GM12878 (cell line): ENCODE data around the gene ELANE. TPM values are rescaled to one million over a fixed set of nuclear protein-coding genes. Genes with fewer than 3 reads are reported as not detected.

Experiments
- ATAC-seq: fragments of 200-7000 bp; cut with Tn5 transposase; 3 replicates; pipeline ENCODE4 v1.9.1; 2020; ENCODE audit warnings: mild to moderate bottlenecking, moderate library complexity
- BruUV-seq: library from RNA; stranded (reverse); fragments of 400-500 nt; replicated peaks from 2 replicates; lab custom pipeline; 2021; lab: Mats Ljungman, UMichigan
- CTCF ChIA-PET: fragments of 300-600 bp; sonication (Branson Sonifier 250); formaldehyde crosslinking; extraction: SDS; loops from one replicate; lab custom pipeline; 2021; ENCODE audit warnings: inconsistent platforms; lab: Yijun Ruan, JAX
- POLR2A ChIA-PET: fragments of 350-600 bp; formaldehyde crosslinking; extraction: SDS; loops from one replicate; lab custom pipeline; 2021; ENCODE audit warnings: inconsistent platforms; lab: Charles Lee
- RAD21 ChIA-PET: fragments of 300-600 bp; sonication (Branson Sonifier 250); formaldehyde crosslinking; loops from one replicate; lab custom pipeline; 2023; ENCODE audit warnings: antibody characterized with exemption; ENCODE audit not compliant: unreplicated experiment; lab: Charles Lee
- SMC1A ChIA-PET: fragments of 300-600 bp; sonication (Branson Sonifier 250); formaldehyde crosslinking; loops from one replicate; lab custom pipeline; 2023; ENCODE audit not compliant: unreplicated experiment, uncharacterized antibody; lab: Charles Lee
- DNase-seq: peaks from one replicate; pipeline ENCODE4 v3.0.0-alpha.2; 2011; ENCODE audit warnings: low read depth, low spot score
- FAIRE-seq: peaks from 3 replicates; lab custom pipeline; 2011; peaks lifted over from hg19 to GRCh38; lab: Jason Lieb, UNC
- H2AFZ ChIP-seq: 2 replicates; pipeline ENCODE4 v1.6.0; 2011; ENCODE audit warnings: low read depth, low read length, control low read depth; ENCODE audit not compliant: control insufficient read depth
- H3K27ac ChIP-seq: 2 replicates; pipeline ENCODE4 v1.5.1; 2011; ENCODE audit warnings: control low read depth; ENCODE audit not compliant: control insufficient read depth, insufficient read depth
- H3K27me3 ChIP-seq, 2 experiments: replicated peaks in 1 of 2; 2 replicates each; pipeline versions ENCODE4 v1.6.0 to v1.6.1; 2011; ENCODE audit warnings: low read length in 1 of 2; ENCODE audit not compliant: control insufficient read depth in 2 of 2, insufficient read depth in 2 of 2
- H3K36me3 ChIP-seq, 2 experiments: 2 replicates each; pipeline ENCODE4 v1.5.1; 2011; ENCODE audit warnings: low read length in 1 of 2; ENCODE audit not compliant: control insufficient read depth in 2 of 2, insufficient read depth in 2 of 2
- H3K4me1 ChIP-seq: 2 replicates; pipeline ENCODE4 v1.6.1; 2011; ENCODE audit warnings: mild to moderate bottlenecking, low read length, moderate library complexity, mixed read lengths; ENCODE audit not compliant: control insufficient read depth, insufficient read depth
- H3K4me2 ChIP-seq: 2 replicates; pipeline ENCODE4 v1.6.0; 2011; ENCODE audit warnings: control low read depth; ENCODE audit not compliant: control insufficient read depth, insufficient read depth
- H3K4me3 ChIP-seq: fragments of 200-600 bp; sonication (generic); 2 replicates; pipeline ENCODE4 v1.5.1; 2016
- H3K79me2 ChIP-seq: 2 replicates; pipeline ENCODE4 v1.6.0; 2011; ENCODE audit warnings: low read length; ENCODE audit not compliant: control insufficient read depth, insufficient read depth
- H3K9ac ChIP-seq: 2 replicates; pipeline ENCODE4 v1.8.0; 2011; ENCODE audit warnings: low read length, control low read depth, mixed read lengths; ENCODE audit not compliant: control insufficient read depth, insufficient read depth
- H3K9me3 ChIP-seq: replicated peaks from 3 replicates; pipeline ENCODE4 v1.5.1; 2011; ENCODE audit warnings: mild to moderate bottlenecking, low read length; ENCODE audit not compliant: control insufficient read depth, insufficient read depth
- H4K20me1 ChIP-seq: 2 replicates; pipeline ENCODE4 v1.6.0; 2011; ENCODE audit not compliant: control insufficient read depth, insufficient read depth
- CHD1 ChIP-seq: IDR thresholded peaks from 2 replicates; pipeline ENCODE4 v1.6.1; 2012; ENCODE audit warnings: low read depth, low read length, improper control_type of control experiment
- CREB1 ChIP-seq: IDR thresholded peaks from 2 replicates; pipeline ENCODE4 v1.6.1; 2012; ENCODE audit warnings: low read depth, mild to moderate bottlenecking, inconsistent platforms
- KAT2A ChIP-seq: conservative IDR thresholded peaks from 2 replicates; pipeline ENCODE4 v1.6.1; 2011; ENCODE audit warnings: low read depth, low read length; ENCODE audit not compliant: control insufficient read depth
- LARP7 ChIP-seq: fragments of 450-650 bp; IDR thresholded peaks from 2 replicates; pipeline ENCODE4 v1.6.1; 2017; ENCODE audit warnings: mild to moderate bottlenecking
- MYB ChIP-seq: fragments of 150-350 bp; IDR thresholded peaks from 2 replicates; pipeline ENCODE4 v1.6.1; 2014; ENCODE audit warnings: mild to moderate bottlenecking, low read depth, low read length, borderline replicate concordance
- NR2F1 ChIP-seq: fragments of 450-650 bp; conservative IDR thresholded peaks from 2 replicates; pipeline ENCODE4 v1.6.1; 2017; ENCODE audit warnings: mild to moderate bottlenecking
- PAX8 ChIP-seq: fragments of 450-650 bp; IDR thresholded peaks from 2 replicates; pipeline ENCODE4 v1.6.1; 2017; ENCODE audit warnings: mild to moderate bottlenecking, moderate library complexity
- POLR2AphosphoS5 ChIP-seq: IDR thresholded peaks from 2 replicates; pipeline ENCODE4 v1.6.1; 2011; ENCODE audit warnings: mild to moderate bottlenecking, low read length, inconsistent platforms
- SPI1 ChIP-seq: IDR thresholded peaks from 2 replicates; pipeline ENCODE4 v1.6.1; 2011; ENCODE audit warnings: low read depth, mild to moderate bottlenecking, low read length, moderate library complexity, borderline replicate concordance; ENCODE audit not compliant: insufficient read depth
- SREBF2 ChIP-seq: IDR thresholded peaks from 2 replicates; pipeline ENCODE4 v1.6.1; 2012; ENCODE audit warnings: mild to moderate bottlenecking, low read length
- TARDBP ChIP-seq: IDR thresholded peaks from 2 replicates; pipeline ENCODE4 v1.6.1; 2016; ENCODE audit warnings: borderline replicate concordance
- ZBTB40 ChIP-seq: fragments of 450-650 bp; IDR thresholded peaks from 2 replicates; pipeline ENCODE4 v1.6.1; 2016; ENCODE audit warnings: mild to moderate bottlenecking, moderate library complexity, borderline replicate concordance
- ZNF622 ChIP-seq: fragments of 450-650 bp; IDR thresholded peaks from 2 replicates; pipeline ENCODE4 v1.6.1; 2017; ENCODE audit warnings: mild to moderate bottlenecking, inconsistent platforms
- WGBS: methylation state at CpG from one replicate; pipeline ENCODE4 v1.1.6; 2016; ENCODE audit warnings: low lambda C conversion rate; ENCODE audit not compliant: insufficient replicate concordance, insufficient coverage; ENCODE audit errors: missing lambda C conversion rate; 5-methylcytosine and 5-hydroxymethylcytosine counted together
- in situ Hi-C: fragments of 300-500 bp; cut with MboI; formaldehyde crosslinking; loops from 9 replicates; pipeline ENCODE4 v1.14.3; 2018; ENCODE audit warnings: mixed read lengths
- intact Hi-C: fragments of 100-400 bp; cut with micrococcal nuclease; formaldehyde crosslinking; loops from one replicate; pipeline ENCODE4 v1.14.2; 2022; ENCODE audit not compliant: unreplicated experiment
- polyA plus RNA-seq, 11 experiments: library from polyadenylated mRNA; depleted of rRNA in 4 of 11; unstranded in 6 of 11; stranded (reverse) in 5 of 11; fragments of >200 nt; fragmentation: Nextera tagmentation in 4 of 11; fragmentation: Illumina TruSeq in 1 of 11; extraction: Ambion mirVana in 4 of 11; extraction: Trizol in 1 of 11; gene quantifications; 1 replicate in 1 of 11; 2 replicates in 10 of 11; pipeline versions ENCODE4 v1.2.1 to v1.2.3, GENCODE V29; 2011 to 2016; ENCODE audit warnings: inconsistent platforms in 2 of 11, missing spikeins in 2 of 11, low read depth in 1 of 11
- total RNA-seq, 4 experiments: library from RNA; depleted of rRNA in 3 of 4; stranded (reverse); fragments of >200 nt in 3 of 4; fragmentation: Illumina TruSeq in 1 of 4; extraction: Trizol in 1 of 4; gene quantifications; 2 replicates each; pipeline versions ENCODE4 v1.2.1 to v1.2.3, GENCODE V29; 2013 to 2021

The ELANE gene
- total and polyA plus RNA-seq, 10 of the 15 experiments (the other 5 are each of a cell fraction or from before 2014, with no cell fraction given), result not detected

GRCh38 chr19:827314-827709, 24.8 kb upstream of the ELANE start:
- no peak for FAIRE-seq
- ChIA-PET SMC1A (no interaction called here), CTCF (no interaction called here)

GRCh38 chr19:827710-828321, 24.3 kb upstream of the ELANE start, which contains the start of gene AZU1:
TSS of gene AZU1 (plus strand) at chr19:827837. CDS start at chr19:827847, 10 bp downstream.
- FAIRE-seq, result no peak
- WGBS, result 68% methylated on average over 33 of the region's 33 CpGs
- Histone ChIP-seq H4K20me1 (no peaks in the 10 kb centered on the region), H3K27ac (no peak within 1 kb of the TSS), H2AFZ (no peak within 1 kb of the TSS), H3K27me3 (no peaks in the 10 kb centered on the region), H3K4me1 (no peaks in the 10 kb centered on the region), H3K4me2 (no peak within 1 kb of the TSS), H3K36me3 (no peaks in the 10 kb centered on the region), H3K4me3 (no peak within 1 kb of the TSS), H3K79me2 (no peaks in the 10 kb centered on the region), H3K9ac (no peak within 1 kb of the TSS), H3K9me3 (no peaks in the 10 kb centered on the region)
- ChIA-PET CTCF (no interaction called here), RAD21 (no interaction called here), SMC1A (no interaction called here), POLR2A (no interaction called here)
- TF ChIP-seq CHD1 (no peak), CREB1 (no peak), NR2F1 (no peak), SREBF2 (no peak), SPI1 (no peak), ZNF622 (no peak), ZBTB40 (no peak)
- no TSS peak for BruUV-seq
- in situ Hi-C loops, result no loop called here
- intact Hi-C loops, result no loop called here
- ATAC-seq, result no peak
- DNase-seq, result no peak

More at GRCh38 chr19:827314-827709, 24.8 kb upstream of the ELANE start:
- Histone ChIP-seq H3K27ac (no peak overlapping the region), H3K4me2 (no peak overlapping the region), H3K9me3 (no peaks in the 10 kb centered on the region), H3K79me2 (no peaks in the 10 kb centered on the region), H4K20me1 (no peaks in the 10 kb centered on the region), H3K9ac (no peak overlapping the region), H3K4me1 (no peaks in the 10 kb centered on the region), H3K36me3 (no peaks in the 10 kb centered on the region), H3K4me3 (no peak overlapping the region), H3K27me3 (no peaks in the 10 kb centered on the region), H2AFZ (no peak overlapping the region)
- in situ Hi-C loops, result no loop called here
- BruUV-seq, result no TSS peak
- TF ChIP-seq TARDBP, result no peak
- no peak for TF ChIP-seq PAX8
- TF ChIP-seq POLR2AphosphoS5, result no peak
- TF ChIP-seq LARP7, result no peak
- TF ChIP-seq CHD1, result no peak
- TF ChIP-seq MYB, result no peak
- TF ChIP-seq KAT2A, result no peak
- intact Hi-C loops, result no loop called here
- ChIA-PET POLR2A (no interaction called here), RAD21 (no interaction called here)
- 93% methylated on average over 11 of the region's 11 CpGs for WGBS
- DNase-seq, result no peak
- ATAC-seq, result no peak
